ENCODE data around the gene PCSK6.
A peak's percentile ranks its signal among the peaks of the same experiment; 100 is the strongest.

The PCSK6 gene

GRCh38 chr15:101491734-101492640 is 2.5 kb upstream of the PCSK6 start:
- ChIA-PET POLR2A (interaction anchor here (1.0 kb wide), 1 partner anchor 9 kb away, joined by 3 read pairs; no protein-coding TSS in a partner anchor), CTCF (interaction anchor here (0.6 to 0.9 kb wide), 2 partner anchors 150 to 215 kb away, joined by 3 to 4 read pairs; no protein-coding TSS in a partner anchor)
- no peak for TF ChIP-seq SP1 (IDR thresholded peaks at IDR 0.05)
- no peak; the same call in 1 of the 2 replicates for TF ChIP-seq L3MBTL2 (conservative IDR thresholded peaks at IDR 0.05)
- no peak for TF ChIP-seq ARNT (IDR thresholded peaks at IDR 0.05)
- TF ChIP-seq ZNF384 (IDR thresholded peaks at IDR 0.05) = no peak
- no peak for TF ChIP-seq FOXA1 (IDR thresholded peaks at IDR 0.05)
- no peak for TF ChIP-seq ELF4 (IDR thresholded peaks at IDR 0.05)
- no peak for TF ChIP-seq TARDBP (IDR thresholded peaks at IDR 0.05)
- no peak for TF ChIP-seq LEF1 (IDR thresholded peaks at IDR 0.05; ENCODE audit: borderline replicate concordance)
- TF ChIP-seq, protein P1, sequence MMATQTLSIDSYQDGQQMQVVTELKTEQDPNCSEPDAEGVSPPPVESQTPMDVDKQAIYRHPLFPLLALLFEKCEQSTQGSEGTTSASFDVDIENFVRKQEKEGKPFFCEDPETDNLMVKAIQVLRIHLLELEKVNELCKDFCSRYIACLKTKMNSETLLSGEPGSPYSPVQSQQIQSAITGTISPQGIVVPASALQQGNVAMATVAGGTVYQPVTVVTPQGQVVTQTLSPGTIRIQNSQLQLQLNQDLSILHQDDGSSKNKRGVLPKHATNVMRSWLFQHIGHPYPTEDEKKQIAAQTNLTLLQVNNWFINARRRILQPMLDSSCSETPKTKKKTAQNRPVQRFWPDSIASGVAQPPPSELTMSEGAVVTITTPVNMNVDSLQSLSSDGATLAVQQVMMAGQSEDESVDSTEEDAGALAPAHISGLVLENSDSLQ (IDR thresholded peaks at IDR 0.05) = no peak
- no peak for TF ChIP-seq BHLHE40 (IDR thresholded peaks at IDR 0.05; ENCODE audit: borderline replicate concordance)
- TF ChIP-seq CTBP1 (IDR thresholded peaks at IDR 0.05; ENCODE audit: borderline replicate concordance) = no peak
- no peak for TF ChIP-seq NFRKB (IDR thresholded peaks at IDR 0.05)
- TF ChIP-seq FOXM1 (IDR thresholded peaks at IDR 0.05; ENCODE audit: borderline replicate concordance) = no peak
- no peak for TF ChIP-seq HDGF (IDR thresholded peaks at IDR 0.05; ENCODE audit: borderline replicate concordance)
- TF ChIP-seq FOXK2 (IDR thresholded peaks at IDR 0.05) = no peak
- no peak for TF ChIP-seq SUZ12 (IDR thresholded peaks at IDR 0.05)
- peak; percentile 48 for DNase-seq (ENCODE audit: extremely low spot score)

DNA sequence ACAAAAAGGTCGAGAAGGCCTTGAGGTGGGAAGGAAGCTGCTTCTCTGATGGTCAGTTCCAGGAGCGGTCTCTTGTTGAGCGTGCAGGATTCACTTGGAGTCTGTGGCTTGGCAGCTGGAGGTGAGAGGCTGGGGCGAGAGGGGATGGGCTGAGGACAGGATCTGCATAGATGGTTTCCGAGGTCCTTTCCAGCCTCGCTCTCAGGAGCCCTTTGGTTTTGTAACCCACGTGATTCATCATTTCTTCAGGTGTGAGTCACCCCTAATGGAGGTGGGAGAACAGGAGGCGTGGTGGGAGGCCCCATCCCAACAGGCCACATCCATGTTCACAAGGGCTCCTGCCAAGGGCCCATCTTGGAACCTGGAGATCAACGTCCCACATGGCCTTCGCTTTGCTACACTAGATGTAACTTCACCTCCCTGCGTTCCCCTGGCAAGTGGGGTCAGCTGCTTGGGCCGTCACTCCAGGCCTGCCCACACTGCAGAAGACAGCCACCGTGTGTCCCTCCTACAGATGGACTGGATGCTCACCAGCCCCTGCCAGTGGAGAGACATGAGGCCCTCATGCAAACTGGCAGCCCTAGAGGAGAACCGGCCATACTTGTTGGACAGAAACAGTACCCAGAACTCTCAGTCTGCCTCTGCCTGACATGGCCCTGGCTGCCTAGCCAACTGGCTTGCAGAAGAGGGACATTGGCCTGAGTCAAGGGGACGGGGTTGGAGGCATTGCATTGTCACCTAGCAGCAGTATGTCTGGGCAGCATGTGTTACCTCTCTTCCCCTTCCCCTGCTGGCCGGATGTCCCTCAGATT is 1.6 kb upstream of the PCSK6 start:
- TF ChIP-seq FOXA1 (IDR thresholded peaks at IDR 0.05) = no peak
- TF ChIP-seq HDGF (IDR thresholded peaks at IDR 0.05; ENCODE audit: borderline replicate concordance) = 0 out of 2 replicates have a peak, but pooled peaks have one; percentile 89
- no peak for TF ChIP-seq BHLHE40 (IDR thresholded peaks at IDR 0.05; ENCODE audit: borderline replicate concordance)
- POLR2A ChIA-PET = interaction anchor here (1.0 kb wide), 2 partner anchors 10 to 233 kb away, joined by 3 to 4 read pairs; partner anchors contain the start of gene TARS3
- CTCF ChIA-PET = interaction anchor here (1.9 kb wide), 1 partner anchor 11 kb away, joined by 8 read pairs; no protein-coding TSS in a partner anchor
- no peak for DNase-seq (ENCODE audit: extremely low spot score)

DNA sequence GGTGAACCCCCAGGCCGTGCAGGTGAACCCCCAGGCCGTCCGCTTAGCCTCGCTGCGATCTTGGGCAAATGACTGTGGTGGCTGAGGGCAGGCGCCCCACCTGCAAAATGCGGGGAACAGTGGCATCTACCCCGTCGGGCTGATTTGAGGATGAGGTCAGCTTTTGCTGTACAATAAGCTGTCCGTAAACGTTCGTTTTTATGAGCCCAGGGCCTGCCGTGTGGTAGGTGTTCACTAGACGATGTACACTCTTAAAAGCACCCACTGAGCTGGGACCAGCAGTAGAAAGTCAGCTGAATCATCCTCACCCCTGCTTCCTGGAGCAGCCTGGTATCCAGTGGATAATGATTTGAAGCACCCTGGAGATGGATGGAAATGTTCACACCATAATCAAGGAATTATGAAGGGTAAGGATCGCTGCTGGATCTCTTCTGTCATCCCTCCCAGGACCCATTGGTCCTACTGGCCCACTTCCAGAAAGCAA is 943 bp upstream of the PCSK6 start:
- POLR2A ChIA-PET = interaction anchor here (1.0 kb wide), 1 partner anchor 233 kb away, joined by 4 read pairs; the partner anchor contains the start of gene TARS3
- CTCF ChIA-PET = interaction anchor here (1.9 kb wide), 1 partner anchor 12 kb away, joined by 8 read pairs; no protein-coding TSS in a partner anchor
- TF ChIP-seq, protein P1 (IDR thresholded peaks at IDR 0.05) = no peak
- TF ChIP-seq CTBP1 (IDR thresholded peaks at IDR 0.05; ENCODE audit: borderline replicate concordance) = no peak
- TF ChIP-seq ZNF384 (IDR thresholded peaks at IDR 0.05) = no peak
- TF ChIP-seq SUZ12 (IDR thresholded peaks at IDR 0.05) = no peak
- TF ChIP-seq FOXK2 (IDR thresholded peaks at IDR 0.05) = no peak
- TF ChIP-seq FOXA1 (IDR thresholded peaks at IDR 0.05) = no peak
- TF ChIP-seq FOXM1 (IDR thresholded peaks at IDR 0.05; ENCODE audit: borderline replicate concordance) = no peak
- no peak for TF ChIP-seq ARNT (IDR thresholded peaks at IDR 0.05)
- TF ChIP-seq BHLHE40 (IDR thresholded peaks at IDR 0.05; ENCODE audit: borderline replicate concordance) = no peak
- no peak for TF ChIP-seq HDGF (IDR thresholded peaks at IDR 0.05; ENCODE audit: borderline replicate concordance)
- TF ChIP-seq ELF4 (IDR thresholded peaks at IDR 0.05) = no peak
- no peak for TF ChIP-seq NFRKB (IDR thresholded peaks at IDR 0.05)
- no peak for TF ChIP-seq TARDBP (IDR thresholded peaks at IDR 0.05)
- TF ChIP-seq L3MBTL2 (conservative IDR thresholded peaks at IDR 0.05) = no peak
- no peak for TF ChIP-seq LEF1 (IDR thresholded peaks at IDR 0.05; ENCODE audit: borderline replicate concordance)
- TF ChIP-seq SP1 (IDR thresholded peaks at IDR 0.05) = no peak
- DNase-seq (ENCODE audit: extremely low spot score) = no peak

- DNase-seq (ENCODE audit: extremely low spot score) = peak; percentile 93
- TF ChIP-seq ARNT (IDR thresholded peaks at IDR 0.05) (peak; percentile 67), L3MBTL2 (conservative IDR thresholded peaks at IDR 0.05) (no peak), CTBP1 (IDR thresholded peaks at IDR 0.05; ENCODE audit: borderline replicate concordance) (no peak), FOXM1 (IDR thresholded peaks at IDR 0.05; ENCODE audit: borderline replicate concordance) (0 out of 2 replicates have a peak, but pooled peaks have one; percentile 47)
- ChIA-PET CTCF (no interaction called here), POLR2A (interaction anchor here (3.1 kb wide), 1 partner anchor 283 kb away, joined by 35 read pairs; no protein-coding TSS in a partner anchor)
These were observed 289 bp downstream of the PCSK6 start for GRCh38 chr15:101489237-101489598.

- DNase-seq (ENCODE audit: extremely low spot score) = peak; percentile 68
- POLR2A ChIA-PET = interaction anchor here (0.8 to 3.1 kb wide), 4 partner anchors 10 to 284 kb away, joined by 3 to 35 read pairs (median 3); no protein-coding TSS in a partner anchor
- CTCF ChIA-PET = interaction anchor here (1.0 kb wide), 1 partner anchor 13 kb away, joined by 4 read pairs; no protein-coding TSS in a partner anchor
- TF ChIP-seq LEF1 (IDR thresholded peaks at IDR 0.05; ENCODE audit: borderline replicate concordance) (peak; percentile 59; the same call in 1 of the 2 replicates), ZNF384 (IDR thresholded peaks at IDR 0.05) (no peak), TARDBP (IDR thresholded peaks at IDR 0.05) (no peak), CTBP1 (IDR thresholded peaks at IDR 0.05; ENCODE audit: borderline replicate concordance) (no peak), ELF4 (IDR thresholded peaks at IDR 0.05) (no peak), BHLHE40 (IDR thresholded peaks at IDR 0.05; ENCODE audit: borderline replicate concordance) (no peak), ARNT (IDR thresholded peaks at IDR 0.05) (peak; percentile 41; the same call in 1 of the 2 replicates), L3MBTL2 (conservative IDR thresholded peaks at IDR 0.05) (no peak)
- TF ChIP-seq, protein P1 (IDR thresholded peaks at IDR 0.05) = no peak
These were observed 975 bp downstream of the PCSK6 start for GRCh38 chr15:101488300-101489164.
